Femur (tissue), 1 donor: ENCODE data around the gene TRHDE.
"Not testable (repeated sequence)": the region's sequence is repeated elsewhere in the genome, so short reads cannot be mapped to it uniquely, and the experiment has no call there.

Source experiments
- DNase-seq: peaks from one replicate; pipeline ENCODE4 v3.0.0-alpha.2; 2017

Gene TRHDE

DNA sequence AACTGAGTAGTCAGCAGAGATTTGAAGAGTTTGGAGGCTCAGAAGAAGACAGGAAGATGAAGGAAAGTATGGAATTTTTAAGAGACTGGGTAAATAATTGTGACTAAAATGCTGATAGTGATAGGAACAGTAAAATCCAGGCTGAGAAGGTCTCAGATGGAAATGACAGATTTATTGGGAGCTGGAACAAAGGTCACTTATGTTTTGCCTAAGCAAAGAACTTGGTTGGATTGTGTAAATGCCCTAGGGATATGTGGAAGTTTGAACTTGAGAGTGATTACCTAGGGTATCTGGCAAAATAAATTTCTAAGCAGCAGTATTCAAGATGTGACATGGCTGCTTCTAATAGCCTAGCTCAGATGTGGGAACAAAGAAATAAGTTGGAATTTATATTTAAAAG is 180.9 kb downstream of the TRHDE start:
- DNase-seq: no peak

DNA sequence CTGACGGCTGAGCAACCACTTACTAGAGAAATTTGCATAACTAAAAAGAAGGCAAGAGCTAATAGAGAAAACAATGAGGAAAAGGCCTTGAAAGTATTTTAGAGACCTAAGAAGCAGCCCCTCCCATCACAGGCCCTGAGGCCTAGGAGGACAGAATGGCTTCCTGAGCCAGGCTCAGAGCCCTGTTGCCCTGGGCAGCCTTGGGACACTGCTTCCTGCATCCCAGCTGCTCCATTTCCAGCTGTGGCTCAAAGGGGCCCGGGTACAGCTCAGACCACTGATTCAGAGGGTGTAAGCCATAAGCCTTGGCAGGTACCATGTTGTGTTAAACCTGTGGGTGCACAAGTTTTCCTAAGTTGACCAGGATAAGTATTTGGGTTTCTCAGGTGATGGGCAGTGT is 181.4 kb downstream of the TRHDE start:
- no peak for DNase-seq

DNA sequence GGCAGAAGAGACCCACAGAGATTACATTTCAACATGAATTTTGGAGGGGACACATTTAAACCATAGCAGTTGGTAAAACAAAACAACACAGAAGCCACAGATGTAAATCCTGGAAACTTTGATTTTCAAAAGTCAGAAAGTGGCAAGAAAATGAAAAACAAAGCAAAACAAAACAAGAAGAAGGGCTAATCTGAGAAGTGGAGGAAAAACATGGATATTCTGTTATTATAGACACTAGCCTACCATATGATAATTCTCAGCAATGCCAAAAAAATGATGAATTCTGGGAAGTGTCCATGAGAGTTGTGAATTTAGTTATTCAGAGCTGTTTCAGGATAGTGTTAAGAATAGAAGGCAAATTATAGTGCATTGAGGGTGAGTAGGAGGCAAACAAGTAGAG is 192.3 kb downstream of the TRHDE start:
- no peak for DNase-seq

DNA sequence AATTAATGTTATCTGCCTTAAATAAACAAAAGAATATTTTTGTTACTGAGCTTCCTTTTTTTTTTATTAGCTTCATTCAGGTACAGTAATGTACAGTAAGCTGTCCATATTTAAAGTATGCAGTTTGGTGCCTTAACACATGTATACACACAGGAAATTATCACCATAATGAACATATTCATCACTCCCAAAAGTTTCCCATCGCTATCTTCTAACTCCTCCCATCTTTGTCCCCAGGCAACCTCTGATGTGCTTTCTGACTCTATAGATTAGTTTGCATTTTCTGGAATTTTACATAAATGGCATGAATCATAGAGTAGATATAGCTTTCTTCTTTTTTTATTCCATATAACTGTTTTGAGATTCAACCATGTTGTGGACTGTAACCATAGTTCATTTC is 193.0 kb downstream of the TRHDE start:
- no peak for DNase-seq

DNA sequence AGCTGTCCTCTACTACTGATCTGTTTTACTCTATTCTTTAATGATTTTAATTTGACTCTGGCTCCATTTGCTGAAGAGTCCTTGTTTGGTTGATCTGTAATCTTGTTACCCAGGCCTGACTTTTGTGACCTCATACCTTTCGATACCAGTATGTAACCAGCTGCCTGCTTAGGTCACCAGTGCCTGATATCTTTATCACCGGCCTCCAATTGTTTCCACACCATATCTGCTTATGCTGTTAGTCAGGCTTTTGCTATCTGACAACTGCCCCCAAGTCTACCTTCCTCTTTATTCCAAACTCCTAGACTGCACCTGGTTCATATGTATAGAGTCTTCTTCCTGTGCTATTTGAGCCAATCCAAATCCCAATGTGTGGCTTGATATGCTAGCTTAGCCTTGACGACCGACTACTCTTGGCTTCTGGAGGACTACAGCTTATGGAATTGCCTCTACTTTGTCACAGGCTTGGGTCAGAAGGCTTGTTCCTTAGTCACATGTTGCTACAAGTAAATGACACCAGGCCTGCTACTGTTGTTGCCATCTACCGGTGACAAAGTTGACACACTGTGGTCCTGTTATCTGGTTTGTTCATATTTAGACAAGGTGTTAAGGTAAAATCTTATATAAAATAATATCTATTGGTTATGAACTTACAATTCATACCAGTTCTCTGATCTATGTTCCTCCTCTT is 193.9 kb downstream of the TRHDE start:
- no peak for DNase-seq

DNA sequence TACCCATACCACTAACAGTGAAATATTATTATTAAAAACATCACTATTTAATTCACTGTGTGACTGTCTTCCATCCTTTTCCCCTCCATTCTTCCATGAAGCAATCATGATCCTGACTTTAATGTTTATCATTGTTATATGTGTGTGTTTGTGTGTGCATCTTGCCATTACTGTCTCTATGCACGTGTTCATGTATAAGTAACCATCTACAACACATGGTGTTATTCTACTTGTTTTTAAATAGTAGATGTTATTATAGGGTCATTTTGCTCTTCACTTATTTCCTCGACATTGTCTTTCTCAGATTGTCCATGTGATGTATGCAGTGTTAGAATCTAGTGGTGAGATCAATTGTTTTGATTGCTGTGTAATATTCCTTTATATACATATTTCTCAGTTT is 195.8 kb downstream of the TRHDE start:
- DNase-seq: no peak

DNA sequence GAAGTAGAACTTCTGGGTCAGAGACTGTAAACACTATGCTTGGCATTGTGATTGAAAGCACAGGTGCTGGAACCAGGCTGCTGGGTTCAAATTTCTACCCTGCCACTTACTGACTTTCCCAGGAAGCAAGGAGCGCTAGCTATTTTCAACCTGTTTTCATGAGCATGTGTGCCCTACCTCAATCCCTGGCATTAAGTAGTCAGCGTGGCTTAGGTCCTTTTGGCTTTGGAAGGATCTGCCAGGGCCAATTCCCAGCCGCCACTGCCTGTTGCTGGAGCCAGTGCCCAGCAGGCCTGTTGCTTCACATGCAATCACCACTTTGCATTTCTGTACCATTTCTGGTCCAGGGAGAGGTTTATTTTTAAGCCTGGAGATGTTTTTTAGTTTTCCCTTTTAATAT is 196.3 kb downstream of the TRHDE start:
- DNase-seq: no peak

DNA sequence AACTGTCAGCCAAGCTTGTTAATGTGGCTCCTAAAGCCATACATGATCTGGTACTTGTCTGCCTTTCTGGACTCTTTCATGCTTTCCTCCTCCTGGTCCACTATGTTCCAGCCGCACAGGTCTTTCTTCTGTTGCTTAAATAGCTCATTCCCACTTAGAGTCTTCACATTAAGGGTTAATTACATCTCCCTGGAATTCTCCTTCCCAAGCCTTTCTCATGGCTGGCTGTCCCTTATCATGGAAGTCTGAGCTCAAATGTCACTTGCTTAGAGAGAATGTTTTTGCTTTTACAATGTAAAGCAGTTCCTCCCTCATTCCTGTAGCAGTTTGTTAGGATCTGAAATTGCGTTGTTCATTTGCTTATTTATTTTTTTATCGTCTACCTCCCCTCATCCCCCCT is 199.6 kb downstream of the TRHDE start:
- DNase-seq: no peak

DNA sequence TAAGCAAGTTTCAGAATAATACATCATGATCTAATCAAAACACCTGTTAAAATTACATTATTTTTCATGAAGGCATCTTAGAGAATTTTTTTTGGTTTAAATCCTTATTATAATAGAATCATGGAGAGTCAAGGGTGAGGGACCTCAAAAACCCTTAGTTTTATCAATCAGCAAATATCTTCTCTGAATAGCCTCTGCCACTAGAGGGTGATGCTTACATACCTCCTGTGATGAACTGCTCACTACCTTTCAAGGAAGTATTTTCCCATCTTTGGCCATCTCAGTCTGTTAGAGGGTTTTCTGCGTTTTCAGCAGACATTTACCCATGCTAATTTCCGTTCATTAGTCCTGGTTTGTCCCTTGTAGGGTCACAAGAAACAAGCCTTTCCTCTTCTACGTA is 200.2 kb downstream of the TRHDE start:
- DNase-seq: no peak

DNA sequence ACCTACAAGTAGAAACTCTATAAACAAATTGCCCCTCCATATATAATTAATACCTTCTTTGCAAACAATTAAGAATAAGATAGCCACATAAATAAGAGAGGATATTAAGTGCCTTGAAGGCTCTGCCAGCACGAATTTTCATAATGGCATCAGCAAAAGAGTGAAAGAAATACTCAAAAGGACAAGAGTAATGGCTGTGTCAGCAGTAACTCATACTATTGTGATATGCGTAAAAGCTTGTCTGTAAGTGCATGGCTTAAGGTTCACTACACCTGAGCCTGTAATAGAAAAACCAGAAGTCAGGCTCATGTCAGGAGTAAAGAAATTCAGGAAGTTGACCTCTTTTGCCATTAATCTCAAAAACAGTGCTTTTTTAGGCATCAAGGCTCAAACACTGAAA is 204.1 kb downstream of the TRHDE start:
- no peak for DNase-seq

DNA sequence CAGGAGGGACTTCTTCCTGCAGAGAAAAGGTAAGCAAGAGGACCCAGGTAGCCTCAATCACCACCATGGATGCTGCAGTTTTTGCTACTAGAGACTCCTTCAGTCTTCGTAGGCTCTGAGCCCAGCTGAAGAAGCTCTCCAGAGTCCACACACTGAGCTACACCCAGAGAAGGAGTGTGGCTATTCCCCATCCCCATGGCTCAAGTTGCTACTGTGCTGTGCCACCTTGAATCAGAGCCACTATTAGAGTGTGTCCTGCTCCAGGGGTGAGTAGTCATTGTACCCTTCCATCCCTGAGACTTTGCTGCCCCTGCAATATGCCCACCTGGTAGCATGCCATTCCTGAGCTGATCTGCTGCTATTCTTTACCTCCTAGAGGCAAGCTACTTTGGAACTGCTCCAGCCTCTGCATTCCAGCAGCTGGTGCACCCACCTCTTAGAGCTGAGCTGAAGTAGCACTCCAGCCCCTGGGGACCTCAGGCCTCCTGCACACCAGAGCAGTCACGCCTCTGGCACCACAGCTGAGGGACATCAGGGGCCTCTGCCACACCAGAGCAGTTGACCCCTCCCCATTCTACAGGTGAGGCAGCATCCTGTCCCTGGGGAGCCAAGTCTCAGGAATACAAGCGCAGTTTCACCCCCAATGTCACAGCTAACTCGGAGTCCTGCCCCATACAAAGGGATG is 213.0 kb downstream of the TRHDE start:
- DNase-seq: no peak

DNA sequence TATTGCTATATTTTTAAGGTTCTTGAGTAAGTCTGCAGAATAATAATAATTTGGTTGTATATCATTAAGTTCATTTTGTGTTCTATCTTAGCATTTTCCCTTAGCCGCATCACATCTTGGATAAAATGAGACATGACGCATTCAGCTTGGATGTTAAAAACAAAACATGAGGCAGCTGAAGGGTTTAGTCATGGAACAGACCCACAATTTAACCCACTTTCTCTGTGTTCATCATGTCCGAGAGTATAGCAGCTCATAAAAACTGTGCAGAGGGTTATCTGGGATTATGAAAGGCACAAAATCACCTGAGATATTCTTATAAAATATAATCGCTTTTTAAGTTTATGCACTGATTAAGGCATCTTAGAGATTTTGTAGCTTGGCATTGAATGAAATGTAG is 219.3 kb downstream of the TRHDE start:
- DNase-seq: no peak

DNA sequence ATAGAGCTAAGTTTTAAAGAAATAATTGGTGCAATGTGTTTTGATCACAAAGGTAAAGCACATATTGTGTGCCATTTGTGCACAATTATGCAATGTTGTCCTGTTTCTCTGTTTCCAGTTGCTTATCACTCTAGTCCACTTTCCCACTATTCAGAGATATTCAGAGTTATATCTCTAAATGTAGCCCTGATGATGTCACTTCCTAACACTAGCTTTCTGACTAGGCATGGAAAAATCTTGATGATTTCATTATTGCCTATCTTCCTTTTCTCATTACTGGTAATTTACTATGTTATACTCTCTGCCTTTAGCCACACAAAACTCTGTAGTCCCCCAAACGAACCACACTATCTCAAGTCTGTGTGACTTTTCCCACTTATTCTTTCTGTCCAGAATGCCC is 221.2 kb downstream of the TRHDE start:
- DNase-seq: no peak

DNA sequence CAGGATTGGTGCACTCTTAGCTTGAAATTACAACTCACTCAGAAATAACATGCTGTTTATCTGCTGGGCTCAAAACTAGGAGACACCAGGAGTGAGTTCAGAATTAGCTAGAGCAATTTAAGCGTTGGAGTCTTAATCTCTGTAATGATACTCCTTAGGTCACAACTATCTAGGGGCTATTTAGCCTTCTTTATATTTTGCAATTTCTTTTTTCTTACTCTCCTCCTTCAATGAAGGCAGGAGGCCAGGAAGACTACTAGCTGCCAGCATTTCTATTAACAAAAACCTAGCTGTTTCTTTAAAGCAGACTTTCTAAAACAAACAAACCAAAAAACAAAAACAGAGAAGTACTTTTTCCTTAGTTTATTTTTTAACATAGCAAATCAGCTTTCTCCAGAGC is 226.2 kb downstream of the TRHDE start:
- no peak for DNase-seq

DNA sequence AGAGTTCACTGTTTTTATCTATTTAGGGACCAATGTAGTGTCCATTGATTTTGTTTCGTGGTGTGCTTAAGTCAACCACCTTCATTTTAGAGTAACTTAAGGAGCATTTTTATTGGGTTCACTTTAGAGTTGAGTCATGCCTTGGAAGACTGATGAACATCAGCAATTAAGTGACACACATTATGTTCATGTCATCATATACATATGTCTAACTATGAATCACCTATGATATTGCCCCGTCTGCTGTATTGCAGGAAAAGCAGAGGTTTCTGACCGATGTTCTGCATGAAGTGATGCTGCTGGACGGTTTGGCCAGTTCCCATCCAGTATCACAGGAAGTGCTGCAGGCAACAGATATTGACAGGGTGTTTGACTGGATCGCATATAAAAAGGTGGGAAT is 227.1 kb downstream of the TRHDE start:
- DNase-seq: no peak

DNA sequence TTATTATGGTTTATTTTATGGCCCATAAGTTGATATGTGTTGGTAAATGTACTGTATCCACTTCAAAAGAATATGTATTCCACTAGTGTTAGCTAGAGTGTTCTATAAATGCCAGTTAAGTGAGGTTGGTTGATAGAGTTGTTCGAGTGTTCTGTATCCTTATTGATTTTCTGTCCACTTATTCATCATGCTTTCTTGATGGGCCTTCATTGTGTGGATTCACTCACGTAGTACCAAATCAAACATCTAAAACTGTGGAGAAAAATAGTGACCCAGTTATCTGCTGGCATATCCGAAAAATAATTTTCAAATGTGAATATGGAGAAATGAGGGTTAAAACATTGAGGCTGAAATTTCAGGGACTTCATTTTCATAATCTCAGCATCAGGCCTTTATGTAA is 230.4 kb downstream of the TRHDE start:
- no peak for DNase-seq

DNA sequence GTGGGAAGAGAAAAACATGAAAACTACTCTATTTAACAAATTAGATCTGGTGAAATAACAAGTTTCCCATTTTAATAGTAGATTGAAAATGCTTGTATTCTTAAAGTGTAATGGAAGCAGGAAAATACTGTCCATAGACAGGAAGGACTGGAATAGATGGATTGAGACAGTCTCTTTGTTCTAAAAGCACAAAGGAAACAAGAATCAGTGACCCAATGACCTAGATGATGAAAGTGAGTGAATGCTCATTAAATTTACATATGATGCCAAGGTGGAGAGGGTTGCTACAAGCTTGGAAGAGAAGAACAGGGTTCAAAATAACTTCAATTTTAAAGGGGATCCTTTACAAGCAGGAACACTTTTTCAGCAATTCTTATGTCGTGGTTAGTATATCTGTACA is 233.1 kb downstream of the TRHDE start:
- DNase-seq: no peak

DNA sequence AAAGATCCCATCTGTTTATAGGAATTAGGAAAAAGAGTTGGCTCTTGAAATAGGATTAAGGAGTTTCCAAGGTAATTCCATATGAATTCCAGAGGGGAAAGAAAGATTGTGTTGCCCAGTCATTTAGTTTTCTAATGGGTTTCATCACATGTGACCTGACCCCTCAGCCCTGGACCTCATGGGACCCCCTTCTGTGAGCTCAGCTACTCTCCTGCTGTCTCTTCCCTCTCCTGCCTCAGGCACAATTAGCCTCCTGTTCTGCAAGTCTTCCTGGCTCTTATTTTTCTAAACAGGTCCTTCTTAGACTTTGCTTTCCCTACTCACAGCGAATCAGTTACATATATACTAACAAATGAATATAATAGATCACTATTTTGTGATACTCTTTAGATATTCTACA is 237.7 kb downstream of the TRHDE start:
- DNase-seq: no peak

DNA sequence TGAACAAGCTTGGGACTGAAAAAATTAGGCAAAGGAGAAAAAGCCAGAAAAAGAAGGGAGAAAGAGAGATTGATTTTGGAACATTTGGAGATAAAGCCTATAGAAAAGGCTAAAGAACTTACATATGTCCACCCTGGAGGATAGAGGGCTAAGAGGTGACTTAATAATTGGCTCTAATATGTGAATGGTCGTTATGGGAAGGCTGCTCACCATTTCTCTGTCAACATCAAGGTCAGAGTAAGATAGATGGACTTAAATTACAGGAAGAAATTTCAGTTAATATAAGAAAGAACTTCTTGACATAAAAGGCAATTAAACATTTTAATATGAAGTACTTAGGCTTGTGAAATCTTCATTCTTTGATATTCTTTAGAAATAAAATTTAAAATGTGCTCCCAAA is 238.6 kb downstream of the TRHDE start:
- DNase-seq: no peak

DNA sequence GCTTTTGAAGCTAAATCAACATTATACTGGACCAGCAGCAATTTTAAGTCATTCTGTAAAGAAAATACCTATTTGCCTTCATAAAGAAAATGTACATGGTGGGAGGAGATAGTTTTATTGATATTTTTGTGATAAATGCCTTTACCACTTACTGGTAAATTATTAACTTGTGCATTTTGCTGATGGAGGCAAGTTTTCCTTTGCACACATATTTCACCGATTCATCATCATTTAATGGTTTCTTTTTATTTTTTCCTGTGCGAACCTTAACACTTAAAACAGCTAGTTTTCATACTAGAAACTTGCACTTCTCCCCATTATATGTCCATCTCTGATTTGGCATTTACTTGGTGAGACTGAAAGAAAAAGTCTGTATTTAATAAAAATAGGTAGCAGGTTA is 239.3 kb downstream of the TRHDE start:
- no peak for DNase-seq

DNA sequence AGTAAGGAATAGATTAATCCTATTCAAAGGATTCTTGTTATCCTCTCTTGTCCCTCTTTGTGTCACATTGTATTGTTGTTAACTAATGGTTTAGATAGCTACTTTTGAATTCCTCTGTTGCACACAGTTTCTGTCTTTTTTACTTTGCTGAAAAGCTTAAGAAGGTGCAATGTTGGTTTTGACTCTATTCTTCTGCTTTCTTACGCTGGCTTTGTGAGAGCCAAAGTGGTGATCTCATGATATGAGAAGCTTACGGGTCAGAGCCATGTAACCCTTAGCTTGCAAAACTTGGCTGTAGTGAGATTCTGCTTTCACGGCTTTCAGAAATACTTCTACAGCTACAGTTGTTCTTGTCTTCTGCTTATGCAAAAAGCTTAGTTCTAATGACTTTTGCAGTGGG is 239.7 kb downstream of the TRHDE start:
- no peak for DNase-seq

DNA sequence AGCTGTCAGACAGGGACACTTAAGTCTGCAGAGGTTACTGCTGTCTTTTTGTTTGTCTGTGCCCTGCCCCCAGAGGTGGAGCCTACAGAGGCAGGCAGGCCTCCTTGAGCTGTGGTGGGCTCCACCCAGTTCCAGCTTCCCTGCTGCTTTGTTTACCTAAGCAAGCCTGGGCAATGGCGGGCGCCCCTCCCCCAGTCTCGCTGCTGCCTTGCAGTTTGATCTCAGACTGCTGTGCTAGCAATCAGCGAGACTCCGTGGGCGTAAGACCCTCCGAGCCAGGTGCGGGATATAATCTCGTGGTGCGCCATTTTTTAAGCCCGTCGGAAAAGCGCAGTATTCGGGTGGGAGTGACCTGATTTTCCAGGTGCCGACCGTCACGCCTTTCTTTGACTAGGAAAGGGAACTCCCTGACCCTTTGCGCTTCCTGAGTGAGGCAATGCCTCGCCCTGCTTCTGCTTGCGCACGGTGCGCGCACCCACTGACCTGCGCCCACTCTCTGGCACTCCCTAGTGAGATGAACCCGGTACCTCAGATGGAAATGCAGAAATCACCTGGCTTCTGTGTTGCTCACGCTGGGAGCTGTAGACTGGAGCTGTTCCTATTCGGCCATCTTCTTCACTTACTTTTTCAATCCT is 248.0 kb downstream of the TRHDE start:
- DNase-seq: not testable (repeated sequence)

DNA sequence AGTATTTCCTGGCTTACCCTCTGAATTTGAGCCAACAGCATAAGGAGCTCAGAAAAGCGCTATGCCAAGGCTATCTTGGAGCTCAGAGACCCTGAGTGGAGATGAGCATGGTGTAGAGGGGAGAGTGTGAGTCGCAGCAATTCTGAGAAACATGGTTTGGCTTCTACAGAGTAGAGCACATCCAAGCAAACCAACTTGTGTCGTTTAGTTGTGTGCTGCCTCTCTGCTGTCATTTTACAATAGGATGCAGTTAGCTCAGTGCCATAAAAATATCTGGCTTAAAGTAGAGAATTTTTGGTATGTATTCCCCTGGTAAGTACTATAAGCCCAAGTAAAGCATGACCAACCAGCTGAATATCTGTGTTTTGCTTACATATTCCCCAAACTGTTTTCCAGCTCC is 249.2 kb downstream of the TRHDE start:
- no peak for DNase-seq

DNA sequence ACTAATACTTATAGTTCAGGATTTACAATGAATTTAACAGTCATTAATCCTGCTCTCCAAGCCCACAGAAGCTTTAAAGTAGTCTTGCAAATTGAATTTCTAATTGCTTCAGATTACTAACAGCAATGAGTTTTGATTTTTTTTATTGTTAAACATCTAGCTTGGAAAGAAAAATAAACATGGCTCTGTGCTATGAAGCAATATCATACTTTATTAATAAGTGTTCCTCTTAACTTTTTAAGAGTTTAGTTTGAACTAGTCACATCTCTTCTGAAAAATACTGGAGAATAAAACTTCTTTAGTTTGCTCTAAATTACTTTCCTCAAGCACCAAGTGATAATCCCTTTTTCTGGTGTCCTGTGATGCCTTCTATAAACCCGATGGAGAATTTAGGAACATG is 250.2 kb downstream of the TRHDE start:
- DNase-seq: no peak

DNA sequence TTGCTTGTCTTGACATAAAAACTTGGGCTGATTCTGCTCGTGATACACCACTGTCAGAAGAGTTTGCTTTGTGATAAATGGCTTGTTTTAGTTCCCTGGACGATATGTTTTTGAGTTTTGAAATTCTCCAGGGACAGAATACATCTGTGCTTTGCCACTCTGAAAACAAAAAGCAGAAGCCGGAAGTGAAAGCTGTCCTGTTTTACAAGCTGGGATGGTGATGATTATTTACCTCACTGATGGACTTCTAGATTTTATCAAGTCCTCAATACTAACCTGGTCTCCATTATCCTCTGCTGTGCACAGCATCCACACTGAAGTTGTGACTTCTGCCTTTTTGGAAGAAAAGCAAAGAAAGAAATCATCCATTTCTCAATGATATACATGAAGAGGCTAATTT is 251.6 kb downstream of the TRHDE start:
- no peak for DNase-seq
